SK-N-SH (cell line): ENCODE measurements around the gene SETBP1. TPM values are rescaled to one million over a fixed set of nuclear protein-coding genes. Genes with fewer than 3 reads are reported as not detected.

Source experiments
- CTCF ChIA-PET: fragments of 300-600, 350-600 bp; formaldehyde crosslinking; extraction: SDS; loops from one replicate; lab custom pipeline; 2021; lab: Yijun Ruan, JAX
- POLR2A ChIA-PET: fragments of 350-600 bp; sonication (Branson Sonifier 250); formaldehyde crosslinking; extraction: SDS; loops from one replicate; lab custom pipeline; 2020; ENCODE audit warnings: antibody characterized with exemption, inconsistent platforms; lab: Yijun Ruan, JAX
- DNase-seq: peaks from one replicate; pipeline ENCODE4 v3.0.0; 2012
- H2AFZ ChIP-seq: fragments of 200-600 bp; sonication (generic); 2 replicates; pipeline ENCODE4 v1.8.1; 2016; ENCODE audit warnings: antibody characterized with exemption, mild to moderate bottlenecking, low read depth
- H3F3A ChIP-seq: fragments of 200-600 bp; sonication (generic); replicated peaks from 2 replicates; pipeline ENCODE3; 2016; ENCODE audit warnings: antibody characterized with exemption, mild to moderate bottlenecking; ENCODE audit not compliant: insufficient read depth
- H3K27ac ChIP-seq, 2 experiments: fragments of 200-500 bp in 1 of 2; fragments of 200-600 bp in 1 of 2; sonication (Bioruptor generic) in 1 of 2; sonication (generic), shearing (Covaris generic) in 1 of 2; 2 replicates each; pipeline versions ENCODE4 v1.5.1 to v1.6.1; 2014 to 2016; ENCODE audit warnings: low read depth in 2 of 2, inconsistent platforms in 1 of 2, low read length in 1 of 2, mild to moderate bottlenecking in 1 of 2, mixed read lengths in 1 of 2
- H3K27me3 ChIP-seq: fragments of 200-600 bp; sonication (generic), shearing (Covaris generic); 2 replicates; pipeline ENCODE4 v1.6.1; 2016; ENCODE audit warnings: mixed run types; ENCODE audit not compliant: insufficient read depth
- H3K36me3 ChIP-seq, 2 experiments: fragments of 200-500 bp in 1 of 2; fragments of 200-600 bp in 1 of 2; sonication (Bioruptor generic) in 1 of 2; sonication (generic) in 1 of 2; replicated peaks in 1 of 2; 2 replicates each; pipeline versions ENCODE3 to v1.5.1; 2014 to 2016; ENCODE audit warnings: low read length in 1 of 2, mild to moderate bottlenecking in 1 of 2; ENCODE audit not compliant: insufficient read depth in 2 of 2, control insufficient read depth in 1 of 2
- H3K4me1 ChIP-seq, 2 experiments: fragments of 200-500 bp in 1 of 2; fragments of 200-600 bp in 1 of 2; sonication (Bioruptor generic) in 1 of 2; sonication (generic), shearing (Covaris generic) in 1 of 2; 2 replicates each; pipeline versions ENCODE4 v1.5.1 to v1.6.1; 2014 to 2016; ENCODE audit warnings: low read depth in 1 of 2, low read length in 1 of 2, mixed run types in 1 of 2; ENCODE audit not compliant: insufficient read depth in 2 of 2, control insufficient read depth in 1 of 2
- H3K4me2 ChIP-seq: fragments of 200-600 bp; sonication (generic), shearing (Covaris generic); 2 replicates; pipeline ENCODE4 v1.6.1; 2017; ENCODE audit warnings: mixed run types
- H3K4me3 ChIP-seq, 2 experiments: fragments of 200-500 bp in 1 of 2; fragments of 200-600 bp in 1 of 2; sonication (Bioruptor generic) in 1 of 2; sonication (generic), shearing (Covaris generic) in 1 of 2; 2 replicates each; pipeline versions ENCODE4 v1.5.1 to v1.8.1; 2014 to 2016; ENCODE audit warnings: low read depth in 2 of 2, inconsistent platforms in 1 of 2, low read length in 1 of 2, mild to moderate bottlenecking in 1 of 2, mixed read lengths in 1 of 2, moderate library complexity in 1 of 2
- H3K79me2 ChIP-seq: fragments of 200-600 bp; sonication (generic); 2 replicates; pipeline ENCODE4 v1.8.1; 2017; ENCODE audit warnings: mild to moderate bottlenecking; ENCODE audit not compliant: insufficient read depth
- H3K9ac ChIP-seq: fragments of 200-600 bp; sonication (generic); 2 replicates; pipeline ENCODE4 v1.6.1; 2017; ENCODE audit warnings: mixed run types
- H3K9me2 ChIP-seq: fragments of 200-600 bp; sonication (generic); 2 replicates; pipeline ENCODE4 v1.6.1; 2017; ENCODE audit warnings: mixed run types
- H3K9me3 ChIP-seq: fragments of 200-600 bp; sonication (generic); 2 replicates; pipeline ENCODE4 v1.6.1; 2017; ENCODE audit warnings: mixed run types, mild to moderate bottlenecking, moderate library complexity
- H4K20me1 ChIP-seq: fragments of 200-600 bp; sonication (generic); 2 replicates; pipeline ENCODE4 v1.6.1; 2017; ENCODE audit warnings: mild to moderate bottlenecking, mixed run types; ENCODE audit not compliant: insufficient read depth
- CHD2 ChIP-seq: fragments of 150-350 bp; IDR thresholded peaks from 2 replicates; pipeline ENCODE4 v1.6.1; 2018; ENCODE audit warnings: low read length; ENCODE audit not compliant: partially characterized antibody
- EP300 ChIP-seq, 2 experiments: IDR thresholded peaks; 2 replicates each; pipeline versions ENCODE4 v1.4.0 to v1.6.1; 2012; ENCODE audit warnings: borderline replicate concordance in 1 of 2, low read depth in 1 of 2, low read length in 1 of 2
- EZH2phosphoT487 ChIP-seq: fragments of 200-600 bp; sonication (generic); IDR thresholded peaks from 2 replicates; pipeline ENCODE4 v1.6.1; 2017; ENCODE audit warnings: low read depth, mixed run types, mild to moderate bottlenecking, antibody characterized with exemption, moderate library complexity, borderline replicate concordance
- FOSL2 ChIP-seq: IDR thresholded peaks from 2 replicates; pipeline ENCODE4 v1.4.0; 2012; ENCODE audit warnings: low read depth, mild to moderate bottlenecking, moderate library complexity, borderline replicate concordance
- FOXJ3 ChIP-seq: sonication (generic); formaldehyde crosslinking; IDR thresholded peaks from 2 replicates; pipeline ENCODE4 v1.5.1; 2020; ENCODE audit warnings: mild to moderate bottlenecking, missing genetic modification reagents
- JUND ChIP-seq: IDR thresholded peaks from 2 replicates; pipeline ENCODE4 v1.4.0; 2012
- MXI1 ChIP-seq: IDR thresholded peaks from 2 replicates; pipeline ENCODE4 v1.6.1; 2012; ENCODE audit warnings: mild to moderate bottlenecking, low read depth, low read length, improper control_type of control experiment
- POLR2AphosphoS5 ChIP-seq: IDR thresholded peaks from 2 replicates; pipeline ENCODE4 v1.6.1; 2012; ENCODE audit warnings: low read depth, low read length
- RFX5 ChIP-seq: IDR thresholded peaks from 2 replicates; pipeline ENCODE4 v1.6.1; 2012; ENCODE audit warnings: mild to moderate bottlenecking, improper control_type of control experiment, low read length
- SIN3A ChIP-seq: IDR thresholded peaks from 2 replicates; pipeline ENCODE4 v1.6.1; 2012; ENCODE audit warnings: low read depth, mild to moderate bottlenecking, low read length, moderate library complexity, borderline replicate concordance
- SMC3 ChIP-seq: IDR thresholded peaks from 2 replicates; pipeline ENCODE4 v1.6.1; 2012; ENCODE audit warnings: low read depth, low read length, improper control_type of control experiment
- TAF1 ChIP-seq: IDR thresholded peaks from 2 replicates; pipeline ENCODE4 v1.6.1; 2012; ENCODE audit warnings: low read depth, mild to moderate bottlenecking, low read length, moderate library complexity, borderline replicate concordance
- TEAD4 ChIP-seq: IDR thresholded peaks from 2 replicates; pipeline ENCODE4 v1.4.0; 2012; ENCODE audit warnings: mild to moderate bottlenecking, borderline replicate concordance; ENCODE audit not compliant: insufficient read depth
- WGBS: methylation state at CpG from one replicate; pipeline ENCODE4 v1.1.6; 2017; ENCODE audit warnings: low lambda C conversion rate; 5-methylcytosine and 5-hydroxymethylcytosine counted together
- polyA plus RNA-seq, 3 experiments: library from polyadenylated mRNA; depleted of rRNA; stranded (reverse); fragments of >200 nt; gene quantifications; 2 replicates each; pipeline ENCODE4 v1.2.3, GENCODE V29; 2012
- TF ChIP-seq, protein P1 (sequence below): fragments of 200-600 bp; sonication (generic); IDR thresholded peaks from 2 replicates; pipeline ENCODE4 v1.6.1; 2017; ENCODE audit warnings: antibody characterized with exemption, mild to moderate bottlenecking, moderate library complexity
- TF ChIP-seq, protein P2 (sequence below): IDR thresholded peaks from 2 replicates; pipeline ENCODE4 v1.4.0; 2012; ENCODE audit warnings: low read depth
- TF ChIP-seq, protein P3 (sequence below): IDR thresholded peaks from 2 replicates; pipeline ENCODE4 v1.6.1; 2012; ENCODE audit warnings: mild to moderate bottlenecking, low read depth, low read length, moderate library complexity
- TF ChIP-seq, protein P4 (sequence below): IDR thresholded peaks from 2 replicates; pipeline ENCODE4 v1.4.0; 2012; ENCODE audit warnings: low read depth, borderline replicate concordance
- TF ChIP-seq, protein P5 (sequence below): fragments of 150-350 bp; IDR thresholded peaks from 2 replicates; pipeline ENCODE4 v1.6.1; 2017; ENCODE audit warnings: antibody characterized with exemption, low read length, low read depth, borderline replicate concordance
- TF ChIP-seq, protein P6 (sequence below): IDR thresholded peaks from 2 replicates; pipeline ENCODE4 v1.4.0; 2012; ENCODE audit warnings: low read depth, borderline replicate concordance

The SETBP1 gene
- polyA plus RNA-seq, 1 of the 3 experiments (the other 2 are of a cell fraction): 3.0 TPM

DNA sequence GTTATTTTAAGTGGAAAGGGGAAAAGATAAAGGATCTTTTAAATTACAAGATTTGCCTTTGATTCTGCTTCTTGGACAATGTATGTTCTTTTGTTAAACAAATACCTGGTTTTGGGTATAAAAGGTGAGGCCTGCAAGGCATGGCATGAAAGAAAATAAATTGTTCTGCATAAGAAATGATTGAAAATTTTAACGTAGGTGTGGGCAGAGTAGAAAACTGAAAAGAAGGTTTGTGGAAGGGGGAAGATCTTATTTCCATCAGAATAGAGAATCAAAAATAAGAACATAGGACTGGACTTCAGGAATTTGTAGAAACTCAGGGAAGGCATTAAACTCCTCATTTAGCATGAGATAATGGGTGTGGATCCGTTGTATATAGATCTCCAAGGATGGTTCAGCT is 153.1 kb downstream of the SETBP1 start:
- Histone ChIP-seq H3K4me1 (peaks cover 6 to 12% of the 10 kb centered on the region in 2 experiments; a peak in 2 of 4 replicates), H3K79me2 (no peaks in the 10 kb centered on the region), H3K9me3 (no peaks in the 10 kb centered on the region), H2AFZ (no peak overlapping the region), H3K9me2 (no peaks in the 10 kb centered on the region), H3K27me3 (no peaks in the 10 kb centered on the region), H3F3A (no peaks in the 10 kb centered on the region), H3K36me3 (no peaks in the 10 kb centered on the region), H3K27ac (no peak overlapping the region), H4K20me1 (no peaks in the 10 kb centered on the region), H3K4me3 (no peak overlapping the region), H3K9ac (no peak overlapping the region), H3K4me2 (no peak overlapping the region)
- 93% methylated on average over 2 of the region's 2 CpGs for WGBS
- DNase-seq: no peak
- ChIA-PET CTCF (interaction anchor here (0.9 to 1.3 kb wide), 2 partner anchors 20 to 37 kb away, joined by 3 read pairs; no protein-coding TSS in a partner anchor), POLR2A (no interaction called here)
- TF ChIP-seq, protein P1, sequence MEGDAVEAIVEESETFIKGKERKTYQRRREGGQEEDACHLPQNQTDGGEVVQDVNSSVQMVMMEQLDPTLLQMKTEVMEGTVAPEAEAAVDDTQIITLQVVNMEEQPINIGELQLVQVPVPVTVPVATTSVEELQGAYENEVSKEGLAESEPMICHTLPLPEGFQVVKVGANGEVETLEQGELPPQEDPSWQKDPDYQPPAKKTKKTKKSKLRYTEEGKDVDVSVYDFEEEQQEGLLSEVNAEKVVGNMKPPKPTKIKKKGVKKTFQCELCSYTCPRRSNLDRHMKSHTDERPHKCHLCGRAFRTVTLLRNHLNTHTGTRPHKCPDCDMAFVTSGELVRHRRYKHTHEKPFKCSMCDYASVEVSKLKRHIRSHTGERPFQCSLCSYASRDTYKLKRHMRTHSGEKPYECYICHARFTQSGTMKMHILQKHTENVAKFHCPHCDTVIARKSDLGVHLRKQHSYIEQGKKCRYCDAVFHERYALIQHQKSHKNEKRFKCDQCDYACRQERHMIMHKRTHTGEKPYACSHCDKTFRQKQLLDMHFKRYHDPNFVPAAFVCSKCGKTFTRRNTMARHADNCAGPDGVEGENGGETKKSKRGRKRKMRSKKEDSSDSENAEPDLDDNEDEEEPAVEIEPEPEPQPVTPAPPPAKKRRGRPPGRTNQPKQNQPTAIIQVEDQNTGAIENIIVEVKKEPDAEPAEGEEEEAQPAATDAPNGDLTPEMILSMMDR: no peak
- TF ChIP-seq SMC3 (no peak), FOXJ3 (CRISPR knock-in tag) (no peak), MXI1 (no peak), RFX5 (no peak), EP300 (IDR thresholded peaks at IDR 0.05; ENCODE audit: borderline replicate concordance in 1 of 2, low read depth in 1 of 2, low read length in 1 of 2) (no peak), EZH2phosphoT487 (no peak), CHD2 (no peak), JUND (no peak), POLR2AphosphoS5 (no peak), FOSL2 (no peak), TAF1 (no peak), SIN3A (no peak), TEAD4 (no peak)
- TF ChIP-seq, protein P2, sequence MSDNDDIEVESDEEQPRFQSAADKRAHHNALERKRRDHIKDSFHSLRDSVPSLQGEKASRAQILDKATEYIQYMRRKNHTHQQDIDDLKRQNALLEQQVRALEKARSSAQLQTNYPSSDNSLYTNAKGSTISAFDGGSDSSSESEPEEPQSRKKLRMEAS: no peak
- TF ChIP-seq, protein P3, sequence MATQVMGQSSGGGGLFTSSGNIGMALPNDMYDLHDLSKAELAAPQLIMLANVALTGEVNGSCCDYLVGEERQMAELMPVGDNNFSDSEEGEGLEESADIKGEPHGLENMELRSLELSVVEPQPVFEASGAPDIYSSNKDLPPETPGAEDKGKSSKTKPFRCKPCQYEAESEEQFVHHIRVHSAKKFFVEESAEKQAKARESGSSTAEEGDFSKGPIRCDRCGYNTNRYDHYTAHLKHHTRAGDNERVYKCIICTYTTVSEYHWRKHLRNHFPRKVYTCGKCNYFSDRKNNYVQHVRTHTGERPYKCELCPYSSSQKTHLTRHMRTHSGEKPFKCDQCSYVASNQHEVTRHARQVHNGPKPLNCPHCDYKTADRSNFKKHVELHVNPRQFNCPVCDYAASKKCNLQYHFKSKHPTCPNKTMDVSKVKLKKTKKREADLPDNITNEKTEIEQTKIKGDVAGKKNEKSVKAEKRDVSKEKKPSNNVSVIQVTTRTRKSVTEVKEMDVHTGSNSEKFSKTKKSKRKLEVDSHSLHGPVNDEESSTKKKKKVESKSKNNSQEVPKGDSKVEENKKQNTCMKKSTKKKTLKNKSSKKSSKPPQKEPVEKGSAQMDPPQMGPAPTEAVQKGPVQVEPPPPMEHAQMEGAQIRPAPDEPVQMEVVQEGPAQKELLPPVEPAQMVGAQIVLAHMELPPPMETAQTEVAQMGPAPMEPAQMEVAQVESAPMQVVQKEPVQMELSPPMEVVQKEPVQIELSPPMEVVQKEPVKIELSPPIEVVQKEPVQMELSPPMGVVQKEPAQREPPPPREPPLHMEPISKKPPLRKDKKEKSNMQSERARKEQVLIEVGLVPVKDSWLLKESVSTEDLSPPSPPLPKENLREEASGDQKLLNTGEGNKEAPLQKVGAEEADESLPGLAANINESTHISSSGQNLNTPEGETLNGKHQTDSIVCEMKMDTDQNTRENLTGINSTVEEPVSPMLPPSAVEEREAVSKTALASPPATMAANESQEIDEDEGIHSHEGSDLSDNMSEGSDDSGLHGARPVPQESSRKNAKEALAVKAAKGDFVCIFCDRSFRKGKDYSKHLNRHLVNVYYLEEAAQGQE: no peak
- TF ChIP-seq, protein P4, sequence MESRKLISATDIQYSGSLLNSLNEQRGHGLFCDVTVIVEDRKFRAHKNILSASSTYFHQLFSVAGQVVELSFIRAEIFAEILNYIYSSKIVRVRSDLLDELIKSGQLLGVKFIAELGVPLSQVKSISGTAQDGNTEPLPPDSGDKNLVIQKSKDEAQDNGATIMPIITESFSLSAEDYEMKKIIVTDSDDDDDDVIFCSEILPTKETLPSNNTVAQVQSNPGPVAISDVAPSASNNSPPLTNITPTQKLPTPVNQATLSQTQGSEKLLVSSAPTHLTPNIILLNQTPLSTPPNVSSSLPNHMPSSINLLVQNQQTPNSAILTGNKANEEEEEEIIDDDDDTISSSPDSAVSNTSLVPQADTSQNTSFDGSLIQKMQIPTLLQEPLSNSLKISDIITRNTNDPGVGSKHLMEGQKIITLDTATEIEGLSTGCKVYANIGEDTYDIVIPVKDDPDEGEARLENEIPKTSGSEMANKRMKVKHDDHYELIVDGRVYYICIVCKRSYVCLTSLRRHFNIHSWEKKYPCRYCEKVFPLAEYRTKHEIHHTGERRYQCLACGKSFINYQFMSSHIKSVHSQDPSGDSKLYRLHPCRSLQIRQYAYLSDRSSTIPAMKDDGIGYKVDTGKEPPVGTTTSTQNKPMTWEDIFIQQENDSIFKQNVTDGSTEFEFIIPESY: no peak
- TF ChIP-seq, protein P5, sequence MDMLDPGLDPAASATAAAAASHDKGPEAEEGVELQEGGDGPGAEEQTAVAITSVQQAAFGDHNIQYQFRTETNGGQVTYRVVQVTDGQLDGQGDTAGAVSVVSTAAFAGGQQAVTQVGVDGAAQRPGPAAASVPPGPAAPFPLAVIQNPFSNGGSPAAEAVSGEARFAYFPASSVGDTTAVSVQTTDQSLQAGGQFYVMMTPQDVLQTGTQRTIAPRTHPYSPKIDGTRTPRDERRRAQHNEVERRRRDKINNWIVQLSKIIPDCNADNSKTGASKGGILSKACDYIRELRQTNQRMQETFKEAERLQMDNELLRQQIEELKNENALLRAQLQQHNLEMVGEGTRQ: no peak
- TF ChIP-seq, protein P6, sequence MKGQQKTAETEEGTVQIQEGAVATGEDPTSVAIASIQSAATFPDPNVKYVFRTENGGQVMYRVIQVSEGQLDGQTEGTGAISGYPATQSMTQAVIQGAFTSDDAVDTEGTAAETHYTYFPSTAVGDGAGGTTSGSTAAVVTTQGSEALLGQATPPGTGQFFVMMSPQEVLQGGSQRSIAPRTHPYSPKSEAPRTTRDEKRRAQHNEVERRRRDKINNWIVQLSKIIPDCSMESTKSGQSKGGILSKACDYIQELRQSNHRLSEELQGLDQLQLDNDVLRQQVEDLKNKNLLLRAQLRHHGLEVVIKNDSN: no peak
